Upper lobe of right lung (tissue), 1 donor: ENCODE data around the gene BPNT1. TPM values are rescaled to one million over a fixed set of nuclear protein-coding genes. Genes with fewer than 3 reads are reported as not detected.

ENCODE experiments used
- ATAC-seq: fragments of 200-7000 bp; cut with Tn5 transposase; one replicate; pipeline ENCODE4 v1.9.1; 2020; ENCODE audit warnings: mild to moderate bottlenecking, moderate library complexity
- DNase-seq: peaks from one replicate; pipeline ENCODE4 v3.0.0-alpha.2; 2020
- H3K27ac ChIP-seq: fragments of 200-600 bp; one replicate; pipeline ENCODE4 v1.8.0; 2022
- H3K27me3 ChIP-seq: fragments of 200-600 bp; one replicate; pipeline ENCODE4 v1.8.0; 2022; ENCODE audit warnings: mild to moderate bottlenecking
- H3K36me3 ChIP-seq: fragments of 200-600 bp; one replicate; pipeline ENCODE4 v1.8.0; 2022
- H3K4me1 ChIP-seq: fragments of 200-600 bp; one replicate; pipeline ENCODE4 v1.8.0; 2022
- H3K4me3 ChIP-seq: fragments of 200-600 bp; one replicate; pipeline ENCODE4 v1.8.0; 2022; ENCODE audit warnings: mild to moderate bottlenecking
- H3K9me3 ChIP-seq: fragments of 200-600 bp; one replicate; pipeline ENCODE4 v1.8.0; 2022
- CTCF ChIP-seq: fragments of 200-600 bp; IDR thresholded peaks from one replicate; pipeline ENCODE4 v1.8.0; 2022; ENCODE audit warnings: antibody characterized with exemption
- intact Hi-C: fragments of 100-400 bp; cut with DNase I; formaldehyde crosslinking; loops from one replicate; pipeline ENCODE4 v1.11.0; 2022
- long read RNA-seq: library from polyadenylated mRNA; unstranded; transcript quantifications from one replicate; pipeline ENCODE4 v2.0.0, GENCODE V29; 2021
- total RNA-seq: library from RNA; stranded (reverse); fragmentation: NEBNext Ultra II Directional; extraction: Animal tissue kit (Norgen Biotek cat#: 25700); gene quantifications from one replicate; pipeline ENCODE4 v1.2.1, GENCODE V29; 2021
- donor health status: DM: no; HTN: yes; CAD: no; lungs with severe emphysema.

BPNT1 gene
- total RNA-seq: 23.2 TPM
- long read RNA-seq, partial matches to known transcripts: 2 of 9 reads
- long read RNA-seq, other reads (novel, unspliced or antisense): 4 of 9 reads

GRCh38 chr1:220089650-220090556, at the start of gene BPNT1:
TSS of gene BPNT1 (minus strand) at chr1:220089788. CDS start at chr1:220079846, 9,942 bp downstream.
- peak; percentile 90 for ATAC-seq
- peaks cover 8% of the 10 kb centered on the region for H3K4me1 ChIP-seq
- H3K4me3 ChIP-seq: peak within 1 kb of the TSS; percentile 73
- intact Hi-C loops: no loop called here
- H3K27ac ChIP-seq: peak within 1 kb of the TSS; percentile 58
- H3K27me3 ChIP-seq: no peaks in the 10 kb centered on the region
- TF ChIP-seq CTCF: no peak
- peak; percentile 96 for DNase-seq
- H3K36me3 ChIP-seq: no peaks in the 10 kb centered on the region
- no peaks in the 10 kb centered on the region for H3K9me3 ChIP-seq

GRCh38 chr1:220137019-220137786, 47.6 kb upstream of the BPNT1 start:
- intact Hi-C loops: no loop called here
- Histone ChIP-seq H3K9me3 (no peaks in the 10 kb centered on the region), H3K4me3 (no peak overlapping the region), H3K4me1 (peaks cover 6% of the 10 kb centered on the region), H3K36me3 (peaks cover 88% of the 10 kb centered on the region), H3K27ac (peak overlapping the region; percentile 68), H3K27me3 (no peaks in the 10 kb centered on the region)
- TF ChIP-seq CTCF: no peak
- peak; percentile 84 for ATAC-seq
- no peak for DNase-seq

- no peak for TF ChIP-seq CTCF
- Histone ChIP-seq H3K36me3 (peaks cover 75% of the 10 kb centered on the region), H3K4me3 (no peak overlapping the region), H3K27ac (no peak overlapping the region), H3K9me3 (no peaks in the 10 kb centered on the region), H3K27me3 (no peaks in the 10 kb centered on the region), H3K4me1 (peaks cover 6% of the 10 kb centered on the region)
- ATAC-seq (no peak), DNase-seq (no peak)
- intact Hi-C loops: no loop called here
Measured at GRCh38 chr1:220135755-220136154, 46.2 kb upstream of the BPNT1 start.

GRCh38 chr1:220129479-220130210, 40.1 kb upstream of the BPNT1 start:
- H3K4me3 ChIP-seq: no peak overlapping the region
- DNase-seq: no peak
- no peaks in the 10 kb centered on the region for H3K4me1 ChIP-seq
- H3K27ac ChIP-seq: no peak overlapping the region
- intact Hi-C loops: no loop called here
- no peak for TF ChIP-seq CTCF
- H3K36me3 ChIP-seq: peaks cover 63% of the 10 kb centered on the region
- no peak for ATAC-seq
- H3K27me3 ChIP-seq: no peaks in the 10 kb centered on the region
- H3K9me3 ChIP-seq: no peaks in the 10 kb centered on the region

GRCh38 chr1:220127076-220127475, 37.5 kb upstream of the BPNT1 start:
- peaks cover 54% of the 10 kb centered on the region for H3K36me3 ChIP-seq
- intact Hi-C loops: no loop called here

More at GRCh38 chr1:220127076-220127475, 37.5 kb upstream of the BPNT1 start:
- Histone ChIP-seq H3K27ac (no peak overlapping the region), H3K4me1 (no peaks in the 10 kb centered on the region), H3K27me3 (no peaks in the 10 kb centered on the region), H3K4me3 (no peak overlapping the region), H3K9me3 (no peaks in the 10 kb centered on the region)
- no peak for DNase-seq
- no peak for TF ChIP-seq CTCF
- no peak for ATAC-seq
